ENCODE measurements around the gene NUTF2.
A peak's percentile ranks its signal among the peaks of the same experiment; 100 is the strongest.

Gene NUTF2

GRCh38 chr16:67846320-67847063 lies at the start of gene NUTF2:
Gene NUTF2 (plus strand): TSS chr16:67846933. CDS start chr16:67865131, 18,198 bp downstream.
- TF ChIP-seq CTCF (conservative IDR thresholded peaks at IDR 0.05) = no peak
- H3K27ac ChIP-seq = peak within 1 kb of the TSS; percentile 85

- no peak for TF ChIP-seq CTCF (conservative IDR thresholded peaks at IDR 0.05)
- H3K27ac ChIP-seq = no peak overlapping the region
Observed at GRCh38 chr16:67800338-67800926, 46.3 kb upstream of the NUTF2 start.

GRCh38 chr16:67801241-67801640 lies 45.5 kb upstream of the NUTF2 start:
- TF ChIP-seq CTCF (conservative IDR thresholded peaks at IDR 0.05) = no peak
- no peak overlapping the region for H3K27ac ChIP-seq

DNA sequence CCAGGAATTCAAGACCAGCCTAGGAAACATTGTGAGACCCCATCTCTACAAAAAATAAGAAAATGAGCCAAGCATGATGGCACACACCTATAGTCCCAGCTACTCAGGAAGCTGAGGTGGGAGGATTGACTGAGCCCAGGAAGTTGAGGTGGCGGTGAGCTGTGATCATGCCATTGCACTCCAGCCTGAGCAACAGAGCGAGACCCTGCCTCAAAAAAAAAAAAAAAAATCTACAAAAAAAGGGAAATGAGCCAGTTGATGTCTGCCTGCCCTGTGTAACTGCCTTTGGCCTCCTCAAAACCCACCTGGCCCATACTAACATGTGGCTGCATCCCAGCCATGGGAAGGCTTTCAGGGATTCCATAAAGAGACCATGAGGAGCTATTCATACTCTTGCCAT lies 44.9 kb upstream of the NUTF2 start:
- TF ChIP-seq CTCF (conservative IDR thresholded peaks at IDR 0.05) = no peak
- no peak overlapping the region for H3K27ac ChIP-seq

- H3K27ac ChIP-seq = peak overlapping the region; percentile 76; the same call in 1 of the 2 replicates
- no peak for TF ChIP-seq CTCF (conservative IDR thresholded peaks at IDR 0.05)
Observed at GRCh38 chr16:67803894-67804293, 42.8 kb upstream of the NUTF2 start.

DNA sequence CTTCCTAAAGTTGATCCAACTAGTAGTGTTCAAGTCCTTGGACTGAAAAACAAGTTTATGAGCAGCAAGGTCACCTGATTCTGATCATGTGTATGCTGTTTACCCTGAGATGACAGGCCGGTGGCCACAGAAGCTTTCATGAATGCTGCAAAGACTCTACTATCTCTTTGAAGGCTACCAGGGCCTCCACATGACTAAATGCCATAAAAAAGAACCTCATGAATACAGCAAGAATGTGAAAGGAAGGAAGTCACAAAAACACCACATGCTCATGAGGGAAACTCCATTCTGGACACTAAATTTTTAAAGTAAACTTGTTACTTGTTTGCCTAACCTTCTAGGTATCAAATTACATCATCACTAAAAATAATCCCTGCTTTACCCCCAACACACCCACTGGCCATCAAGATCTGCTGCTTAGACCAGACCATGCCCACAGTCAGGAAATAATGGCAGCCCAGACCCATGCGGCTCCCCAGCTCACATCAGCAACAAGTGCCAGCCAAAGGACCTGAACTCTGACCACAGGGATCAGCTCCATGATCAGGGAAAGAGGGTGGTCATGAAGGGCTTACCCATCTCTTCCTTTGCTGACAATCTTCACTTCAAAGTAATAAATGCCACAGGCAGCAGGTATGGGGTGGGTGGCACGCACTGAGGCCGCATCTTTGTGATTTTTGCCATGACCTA lies 41.7 kb upstream of the NUTF2 start:
- peak overlapping the region; percentile 76 for H3K27ac ChIP-seq
- TF ChIP-seq CTCF (conservative IDR thresholded peaks at IDR 0.05) = no peak

DNA sequence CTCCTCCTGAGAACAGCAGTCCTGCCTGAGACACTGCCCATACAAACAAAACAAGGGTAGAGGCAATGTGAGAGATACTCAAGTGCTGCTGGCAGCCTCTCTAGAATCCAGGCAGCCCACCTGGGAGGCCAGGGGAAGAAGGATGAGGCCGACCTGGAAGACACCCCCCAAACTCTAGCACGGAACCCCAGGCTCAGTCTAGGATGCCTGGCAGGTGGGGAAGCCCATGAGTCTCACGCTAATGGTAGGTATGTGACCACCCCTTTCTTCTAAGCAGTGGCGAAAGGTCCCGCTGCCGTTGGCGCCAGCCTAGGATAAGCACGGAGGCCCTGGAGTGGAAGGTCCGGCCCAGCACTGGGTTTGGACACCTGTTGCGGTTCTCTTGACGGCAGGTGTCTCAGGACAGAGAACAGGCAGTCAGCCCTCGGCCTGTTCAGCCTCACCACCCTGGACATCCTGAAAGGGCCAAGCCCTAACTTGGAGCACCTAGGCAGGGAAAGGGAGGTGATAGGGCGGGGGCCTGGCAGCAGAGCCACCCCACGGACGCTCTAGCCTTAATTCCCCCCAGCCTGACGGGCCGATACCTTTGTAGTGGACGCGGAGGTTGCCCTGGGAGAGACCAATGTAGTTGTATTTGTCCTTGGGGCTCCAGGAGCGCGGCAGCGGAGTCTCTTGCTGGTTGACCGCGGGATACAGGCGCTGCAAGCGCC lies 40.9 kb upstream of the NUTF2 start:
- no peak for TF ChIP-seq CTCF (conservative IDR thresholded peaks at IDR 0.05)
- peak overlapping the region; percentile 76 for H3K27ac ChIP-seq
